ENCODE data around the gene ATP5F1C.
"Not testable (repeated sequence)": the region's sequence is repeated elsewhere in the genome, so short reads cannot be mapped to it uniquely, and the experiment has no call there.

Gene ATP5F1C

GRCh38 chr10:7808686-7809267 lies 20.8 kb downstream of the ATP5F1C start:
- H3K4me3 ChIP-seq (ENCODE audit: low read length), result no peak overlapping the region
- no peak for DNase-seq (ENCODE audit: low read depth)
- TF ChIP-seq CTCF (IDR thresholded peaks at IDR 0.05; ENCODE audit: insufficient read depth, low read depth, low read length, missing control alignments), result no peak

- no peak overlapping the region for H3K4me3 ChIP-seq (ENCODE audit: low read length)
- DNase-seq (ENCODE audit: low read depth), result no peak
- TF ChIP-seq CTCF (IDR thresholded peaks at IDR 0.05; ENCODE audit: insufficient read depth, low read depth, low read length, missing control alignments), result no peak
Observed at GRCh38 chr10:7810443-7810842, 22.5 kb downstream of the ATP5F1C start.

DNA sequence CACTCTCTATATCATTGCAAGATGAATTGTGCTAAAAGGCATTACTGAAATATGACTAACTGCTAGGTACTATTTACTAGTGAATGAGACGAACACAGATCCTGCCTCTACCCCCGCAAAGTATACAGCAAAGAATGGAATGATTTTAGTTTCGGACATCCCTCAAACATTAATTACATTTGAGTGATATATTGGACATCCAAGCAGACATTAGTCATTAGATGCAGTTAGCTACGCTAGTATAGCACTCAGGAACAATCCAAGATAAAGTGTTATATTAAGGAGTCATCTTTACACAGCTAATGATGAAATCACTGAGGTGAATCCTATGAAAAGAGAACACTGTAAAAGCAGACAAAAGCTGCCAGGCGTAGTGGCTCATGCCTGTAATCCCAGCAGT lies 23.0 kb downstream of the ATP5F1C start:
- no peak overlapping the region for H3K4me3 ChIP-seq (ENCODE audit: low read length)
- TF ChIP-seq CTCF (IDR thresholded peaks at IDR 0.05; ENCODE audit: insufficient read depth, low read depth, low read length, missing control alignments), result no peak
- DNase-seq (ENCODE audit: low read depth), result peak; percentile 19

DNA sequence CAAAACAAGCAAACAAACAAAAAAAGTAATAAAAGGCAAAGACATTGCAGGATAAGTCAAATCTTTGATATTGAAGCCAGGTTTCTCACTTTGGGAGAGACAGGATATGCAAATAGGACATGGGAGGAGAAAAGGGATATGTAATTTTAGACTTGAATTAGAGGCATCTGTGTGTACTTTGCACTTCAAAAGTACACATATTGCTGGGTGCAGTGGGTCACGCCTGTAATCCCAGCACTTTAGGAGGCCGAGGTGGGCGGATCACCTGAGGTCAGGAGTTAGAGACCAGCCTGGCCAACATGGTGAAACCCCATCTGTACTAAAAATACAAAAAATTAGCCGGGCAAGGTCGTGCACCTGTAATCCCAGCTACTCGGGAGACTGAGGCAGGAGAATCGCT lies 23.8 kb downstream of the ATP5F1C start:
- not testable (repeated sequence) for DNase-seq (ENCODE audit: low read depth); H3K4me3 ChIP-seq (ENCODE audit: low read length)

- H3K4me3 ChIP-seq (ENCODE audit: low read length), result no peak overlapping the region
- peak; percentile 9 for TF ChIP-seq CTCF (IDR thresholded peaks at IDR 0.05; ENCODE audit: insufficient read depth, low read depth, low read length, missing control alignments)
- no peak for DNase-seq (ENCODE audit: low read depth)
Observed at GRCh38 chr10:7813481-7813880, 25.5 kb downstream of the ATP5F1C start.

DNA sequence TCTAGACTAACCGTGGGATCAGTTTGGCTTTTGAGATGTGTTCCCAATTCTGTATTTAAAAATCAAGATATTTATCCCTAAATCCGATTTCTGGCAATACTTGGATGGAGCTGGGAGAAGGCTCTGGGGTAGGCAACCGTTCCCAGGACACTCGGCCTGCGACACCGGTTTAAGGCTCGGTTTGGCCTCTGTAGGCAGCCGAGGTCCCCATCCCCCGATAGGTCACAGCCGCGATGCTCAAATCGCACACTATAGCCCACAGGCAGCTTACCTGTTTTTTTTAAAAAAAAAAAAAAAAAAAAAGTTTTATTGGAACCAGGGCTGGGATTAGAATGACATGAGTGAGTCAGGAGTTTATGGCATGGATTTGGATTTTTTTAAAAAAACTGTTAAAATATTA lies 29.6 kb downstream of the ATP5F1C start:
- TF ChIP-seq CTCF (IDR thresholded peaks at IDR 0.05; ENCODE audit: insufficient read depth, low read depth, low read length, missing control alignments), result no peak
- H3K4me3 ChIP-seq (ENCODE audit: low read length), result peak overlapping the region; percentile 96
- no peak for DNase-seq (ENCODE audit: low read depth)

- no peak for TF ChIP-seq CTCF (IDR thresholded peaks at IDR 0.05; ENCODE audit: insufficient read depth, low read depth, low read length, missing control alignments)
Observed at GRCh38 chr10:7817984-7818294, 30.0 kb downstream of the ATP5F1C start.

More at GRCh38 chr10:7817984-7818294, 30.0 kb downstream of the ATP5F1C start:
- no peak for DNase-seq (ENCODE audit: low read depth)
- H3K4me3 ChIP-seq (ENCODE audit: low read length), result peak overlapping the region; percentile 96
